Liver (tissue), 9 donors: ENCODE data around the gene TPD52L1. TPM values are rescaled to one million over a fixed set of nuclear protein-coding genes. Genes with fewer than 3 reads are reported as not detected.

Source experiments
- DNase-seq: peaks from one replicate; pipeline ENCODE4 v3.0.0-alpha.2; 2017; ENCODE audit warnings: low spot score
- H3K27ac ChIP-seq, 2 donors: one replicate each; pipeline ENCODE4 v1.7.0; 2013; ENCODE audit warnings: inconsistent platforms in 2 of 2, low read length in 2 of 2, control low read depth in 1 of 2, low read depth in 1 of 2, mild to moderate bottlenecking in 1 of 2
- H3K27me3 ChIP-seq, 4 donors: one replicate each; pipeline versions ENCODE4 v1.6.1 to v1.7.0; 2013; ENCODE audit warnings: low read length in 3 of 4, inconsistent platforms in 1 of 4, mild to moderate bottlenecking in 1 of 4, moderate library complexity in 1 of 4; ENCODE audit not compliant: control insufficient read depth in 4 of 4, insufficient read depth in 4 of 4
- H3K36me3 ChIP-seq, 4 donors: one replicate each; pipeline versions ENCODE4 v1.6.1 to v1.7.0; 2013; ENCODE audit warnings: low read length in 3 of 4, mild to moderate bottlenecking in 3 of 4, low read depth in 1 of 4, moderate library complexity in 1 of 4; ENCODE audit not compliant: control insufficient read depth in 4 of 4, insufficient read depth in 3 of 4
- H3K4me1 ChIP-seq, 4 donors: one replicate each; pipeline versions ENCODE4 v1.6.1 to v1.7.0; 2013; ENCODE audit warnings: low read length in 3 of 4, mild to moderate bottlenecking in 3 of 4, moderate library complexity in 1 of 4; ENCODE audit not compliant: control insufficient read depth in 4 of 4, insufficient read depth in 4 of 4
- H3K4me3 ChIP-seq, 3 donors: one replicate each; pipeline versions ENCODE4 v1.6.1 to v1.7.0; 2013; ENCODE audit warnings: low read length in 3 of 3, control low read depth in 1 of 3, low read depth in 1 of 3, mild to moderate bottlenecking in 1 of 3
- H3K9ac ChIP-seq, 2 donors: one replicate each; pipeline ENCODE4 v1.7.0; 2013; ENCODE audit warnings: low read length in 2 of 2, mild to moderate bottlenecking in 2 of 2, moderate library complexity in 2 of 2, control low read depth in 1 of 2, low read depth in 1 of 2
- H3K9me3 ChIP-seq, 4 donors: one replicate each; pipeline versions ENCODE4 v1.6.1 to v1.7.0; 2013; ENCODE audit warnings: low read length in 3 of 4; ENCODE audit not compliant: control insufficient read depth in 4 of 4
- EGR1 ChIP-seq, 2 donors: IDR thresholded peaks; 2 replicates each; pipeline ENCODE4 v1.6.1; 2016 to 2018; ENCODE audit warnings: antibody characterized with exemption in 2 of 2, low read depth in 2 of 2
- FOXA2 ChIP-seq: IDR thresholded peaks from 2 replicates; pipeline ENCODE4 v1.6.1; 2016; ENCODE audit warnings: antibody characterized with exemption
- HNF4A ChIP-seq, 2 donors: conservative IDR thresholded peaks; 2 replicates each; pipeline ENCODE4 v1.6.1; 2016; ENCODE audit warnings: antibody characterized with exemption in 2 of 2, mild to moderate bottlenecking in 2 of 2
- HNF4G ChIP-seq: IDR thresholded peaks from 2 replicates; pipeline ENCODE4 v1.6.1; 2016; ENCODE audit warnings: antibody characterized with exemption
- JUND ChIP-seq, 2 donors: IDR thresholded peaks; 2 replicates each; pipeline ENCODE4 v1.6.1; 2016; ENCODE audit warnings: antibody characterized with exemption in 2 of 2
- NR2F2 ChIP-seq: IDR thresholded peaks from 2 replicates; pipeline ENCODE4 v1.6.1; 2016; ENCODE audit warnings: antibody characterized with exemption
- RXRA ChIP-seq, 2 donors: IDR thresholded peaks; 2 replicates each; pipeline ENCODE4 v1.6.1; 2017 to 2018; ENCODE audit warnings: antibody characterized with exemption in 2 of 2, mild to moderate bottlenecking in 1 of 2
- SP1 ChIP-seq: IDR thresholded peaks from 2 replicates; pipeline ENCODE4 v1.6.1; 2018; ENCODE audit warnings: antibody characterized with exemption, mild to moderate bottlenecking
- YY1 ChIP-seq: IDR thresholded peaks from 2 replicates; pipeline ENCODE4 v1.6.1; 2016; ENCODE audit warnings: antibody characterized with exemption, mild to moderate bottlenecking
- WGBS: extraction: QIAGEN DNeasy Blood & Tissue Kit; methylation state at CpG from one replicate; pipeline ENCODE4 v1.1.7; 2013; 5-methylcytosine and 5-hydroxymethylcytosine counted together
- polyA plus RNA-seq, 2 donors: library from polyadenylated mRNA; stranded (reverse) in 1 of 2; unstranded in 1 of 2; fragments of 200-250 nt in 1 of 2; fragments of >200 nt in 1 of 2; fragmentation: Nextera tagmentation in 1 of 2; extraction: Ambion mirVana in 1 of 2; gene quantifications; one replicate each; pipeline versions ENCODE4 v1.2.1 to v1.2.3, GENCODE V29; 2013 to 2015
- total RNA-seq, 2 donors: library from RNA; depleted of rRNA; stranded (reverse); fragments of >200 nt; gene quantifications; one replicate each; pipeline ENCODE4 v1.2.3, GENCODE V29; 2014
- TF ChIP-seq, protein P1 (sequence below): fragments of 150-350 bp; IDR thresholded peaks from 2 replicates; pipeline ENCODE4 v1.5.1; 2017; ENCODE audit warnings: improper control_type of control experiment, low read depth, low read length; ENCODE audit not compliant: missing input control
- TF ChIP-seq, protein P2 (sequence below): IDR thresholded peaks from 2 replicates; pipeline ENCODE4 v1.6.1; 2016; ENCODE audit warnings: antibody characterized with exemption
- TF ChIP-seq, protein P3 (sequence below): IDR thresholded peaks from 2 replicates; pipeline ENCODE4 v1.6.1; 2016; ENCODE audit warnings: antibody characterized with exemption, mild to moderate bottlenecking
- TF ChIP-seq, protein P4 (sequence below): IDR thresholded peaks from 2 replicates; pipeline ENCODE4 v1.6.1; 2016; ENCODE audit warnings: antibody characterized with exemption
- donor health status: healthy.
- donor health status: healthy.
- donor health status: healthy.
- donor health status: healthy.
- donor health status: healthy.

Gene TPD52L1
- total and polyA plus RNA-seq, 4 donors = 8.9 to 66.4 (median 56.6) TPM

DNA sequence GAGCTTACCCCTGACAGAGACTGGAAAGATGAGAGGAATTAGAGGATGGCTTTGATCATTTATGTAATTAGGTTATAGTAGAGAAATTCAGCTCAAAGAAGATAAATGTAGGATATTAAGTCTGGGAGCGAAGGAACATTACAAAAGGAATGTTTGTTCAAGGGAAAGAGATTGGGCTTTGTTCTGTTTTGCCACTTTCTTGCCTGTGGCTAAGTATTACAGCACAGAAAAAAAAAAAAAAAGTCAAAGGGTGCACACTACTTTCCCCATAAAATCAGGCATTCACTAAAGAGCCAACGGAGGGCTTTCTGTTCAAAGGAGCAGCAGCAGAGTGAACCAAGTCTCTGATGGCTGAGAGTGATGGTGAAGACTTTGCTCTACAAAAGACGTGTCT, 153.2 kb downstream of the TPD52L1 start (continued):
- TF ChIP-seq, protein P1, sequence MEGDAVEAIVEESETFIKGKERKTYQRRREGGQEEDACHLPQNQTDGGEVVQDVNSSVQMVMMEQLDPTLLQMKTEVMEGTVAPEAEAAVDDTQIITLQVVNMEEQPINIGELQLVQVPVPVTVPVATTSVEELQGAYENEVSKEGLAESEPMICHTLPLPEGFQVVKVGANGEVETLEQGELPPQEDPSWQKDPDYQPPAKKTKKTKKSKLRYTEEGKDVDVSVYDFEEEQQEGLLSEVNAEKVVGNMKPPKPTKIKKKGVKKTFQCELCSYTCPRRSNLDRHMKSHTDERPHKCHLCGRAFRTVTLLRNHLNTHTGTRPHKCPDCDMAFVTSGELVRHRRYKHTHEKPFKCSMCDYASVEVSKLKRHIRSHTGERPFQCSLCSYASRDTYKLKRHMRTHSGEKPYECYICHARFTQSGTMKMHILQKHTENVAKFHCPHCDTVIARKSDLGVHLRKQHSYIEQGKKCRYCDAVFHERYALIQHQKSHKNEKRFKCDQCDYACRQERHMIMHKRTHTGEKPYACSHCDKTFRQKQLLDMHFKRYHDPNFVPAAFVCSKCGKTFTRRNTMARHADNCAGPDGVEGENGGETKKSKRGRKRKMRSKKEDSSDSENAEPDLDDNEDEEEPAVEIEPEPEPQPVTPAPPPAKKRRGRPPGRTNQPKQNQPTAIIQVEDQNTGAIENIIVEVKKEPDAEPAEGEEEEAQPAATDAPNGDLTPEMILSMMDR = no peak

DNA sequence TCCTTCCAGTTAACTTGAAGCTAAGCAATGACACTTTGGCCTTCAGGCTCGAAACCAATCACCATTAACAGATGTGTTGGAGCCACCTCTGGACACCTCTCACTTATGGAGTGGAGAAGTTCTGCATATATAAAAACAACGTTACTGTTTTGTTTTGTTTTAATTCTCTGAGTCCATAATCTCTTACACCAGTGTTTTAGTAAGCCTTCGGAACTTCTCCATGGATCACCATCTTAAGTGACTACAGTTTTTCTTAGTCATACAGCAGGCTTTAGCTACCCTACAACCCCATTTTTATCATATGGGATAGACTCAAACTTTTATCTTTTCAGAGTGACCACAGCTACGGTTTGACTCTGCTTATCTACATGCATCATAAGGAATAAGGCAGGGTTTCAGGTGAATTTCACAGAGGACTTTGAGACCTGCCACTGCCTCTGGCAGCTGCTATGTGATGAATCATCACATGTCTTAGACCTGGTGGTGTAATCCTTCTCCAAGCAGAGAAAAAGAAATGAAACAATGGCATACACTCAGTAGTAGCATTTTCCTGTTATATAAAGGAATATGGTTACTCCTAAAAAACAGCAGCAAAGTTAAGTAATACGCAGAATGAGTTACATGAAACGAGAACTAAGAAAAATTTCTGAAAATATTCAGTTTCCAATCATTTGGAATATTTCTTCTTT, 153.7 kb downstream of the TPD52L1 start:
- H3K27ac ChIP-seq = no peak overlapping the region

GRCh38 chr6:125307964-125308615, 154.5 kb downstream of the TPD52L1 start:
- Histone ChIP-seq H3K4me3 (no peak overlapping the region), H3K27ac (no peak overlapping the region), H3K9me3 (no peaks in the 10 kb centered on the region), H3K4me1 (peaks cover 0 to 18% (median 14%) of the 10 kb centered on the region in 4 donors), H3K27me3 (no peaks in the 10 kb centered on the region), H3K9ac (no peak overlapping the region), H3K36me3 (no peaks in the 10 kb centered on the region)
- WGBS = 62% methylated on average over 6 of the region's 6 CpGs
- DNase-seq = no peak
- TF ChIP-seq, protein P2, sequence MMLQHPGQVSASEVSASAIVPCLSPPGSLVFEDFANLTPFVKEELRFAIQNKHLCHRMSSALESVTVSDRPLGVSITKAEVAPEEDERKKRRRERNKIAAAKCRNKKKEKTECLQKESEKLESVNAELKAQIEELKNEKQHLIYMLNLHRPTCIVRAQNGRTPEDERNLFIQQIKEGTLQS = no peak
- TF ChIP-seq HNF4G (no peak), NR2F2 (no peak), HNF4A (conservative IDR thresholded peaks at IDR 0.05) (no peak), YY1 (no peak), SP1 (no peak), FOXA2 (no peak), EGR1 (IDR thresholded peaks at IDR 0.05; ENCODE audit: low read depth in 2 of 2) (no peak), RXRA (IDR thresholded peaks at IDR 0.05) (no peak)
- TF ChIP-seq, protein P3, sequence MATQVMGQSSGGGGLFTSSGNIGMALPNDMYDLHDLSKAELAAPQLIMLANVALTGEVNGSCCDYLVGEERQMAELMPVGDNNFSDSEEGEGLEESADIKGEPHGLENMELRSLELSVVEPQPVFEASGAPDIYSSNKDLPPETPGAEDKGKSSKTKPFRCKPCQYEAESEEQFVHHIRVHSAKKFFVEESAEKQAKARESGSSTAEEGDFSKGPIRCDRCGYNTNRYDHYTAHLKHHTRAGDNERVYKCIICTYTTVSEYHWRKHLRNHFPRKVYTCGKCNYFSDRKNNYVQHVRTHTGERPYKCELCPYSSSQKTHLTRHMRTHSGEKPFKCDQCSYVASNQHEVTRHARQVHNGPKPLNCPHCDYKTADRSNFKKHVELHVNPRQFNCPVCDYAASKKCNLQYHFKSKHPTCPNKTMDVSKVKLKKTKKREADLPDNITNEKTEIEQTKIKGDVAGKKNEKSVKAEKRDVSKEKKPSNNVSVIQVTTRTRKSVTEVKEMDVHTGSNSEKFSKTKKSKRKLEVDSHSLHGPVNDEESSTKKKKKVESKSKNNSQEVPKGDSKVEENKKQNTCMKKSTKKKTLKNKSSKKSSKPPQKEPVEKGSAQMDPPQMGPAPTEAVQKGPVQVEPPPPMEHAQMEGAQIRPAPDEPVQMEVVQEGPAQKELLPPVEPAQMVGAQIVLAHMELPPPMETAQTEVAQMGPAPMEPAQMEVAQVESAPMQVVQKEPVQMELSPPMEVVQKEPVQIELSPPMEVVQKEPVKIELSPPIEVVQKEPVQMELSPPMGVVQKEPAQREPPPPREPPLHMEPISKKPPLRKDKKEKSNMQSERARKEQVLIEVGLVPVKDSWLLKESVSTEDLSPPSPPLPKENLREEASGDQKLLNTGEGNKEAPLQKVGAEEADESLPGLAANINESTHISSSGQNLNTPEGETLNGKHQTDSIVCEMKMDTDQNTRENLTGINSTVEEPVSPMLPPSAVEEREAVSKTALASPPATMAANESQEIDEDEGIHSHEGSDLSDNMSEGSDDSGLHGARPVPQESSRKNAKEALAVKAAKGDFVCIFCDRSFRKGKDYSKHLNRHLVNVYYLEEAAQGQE = no peak
- TF ChIP-seq, protein P4, sequence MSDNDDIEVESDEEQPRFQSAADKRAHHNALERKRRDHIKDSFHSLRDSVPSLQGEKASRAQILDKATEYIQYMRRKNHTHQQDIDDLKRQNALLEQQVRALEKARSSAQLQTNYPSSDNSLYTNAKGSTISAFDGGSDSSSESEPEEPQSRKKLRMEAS = no peak
- TF ChIP-seq, protein P1 = no peak

More for the DNA sequence above, 153.7 kb downstream of the TPD52L1 start:
- Histone ChIP-seq H3K9me3 (no peaks in the 10 kb centered on the region), H3K9ac (no peak overlapping the region), H3K4me1 (peaks cover 0 to 15% (median 9%) of the 10 kb centered on the region in 4 donors), H3K27me3 (no peaks in the 10 kb centered on the region), H3K4me3 (no peak overlapping the region), H3K36me3 (no peaks in the 10 kb centered on the region)
- TF ChIP-seq, protein P2 = no peak
- TF ChIP-seq, protein P3 = no peak
- no peak for TF ChIP-seq RXRA (IDR thresholded peaks at IDR 0.05)
- peak in 1 of 2 donors; percentile 40 for TF ChIP-seq JUND (IDR thresholded peaks at IDR 0.05)
- peak; percentile 26 to 49 for TF ChIP-seq HNF4A (conservative IDR thresholded peaks at IDR 0.05)
- 80% methylated on average over 6 of the region's 6 CpGs for WGBS
- no peak for DNase-seq
